HepG2 (cell line): Measurements from ENCODE around the gene CFAP45. TPM values are rescaled to one million over a fixed set of nuclear protein-coding genes. Genes with fewer than 3 reads are reported as not detected.

ENCODE experiments used
- ARNTL ChIP-seq: sonication (generic); formaldehyde crosslinking; IDR thresholded peaks from 2 replicates; pipeline ENCODE4 v1.4.0; 2020; ENCODE audit warnings: mild to moderate bottlenecking, missing genetic modification reagents
- GABPB1 ChIP-seq: IDR thresholded peaks from 2 replicates; pipeline ENCODE4 v1.6.1; 2016; ENCODE audit warnings: mild to moderate bottlenecking, missing genetic modification reagents, moderate library complexity, missing compliant biosample characterization
- HIVEP1 ChIP-seq: sonication (generic); formaldehyde crosslinking; IDR thresholded peaks from 2 replicates; pipeline ENCODE4 v1.4.0; 2020; ENCODE audit warnings: mild to moderate bottlenecking, missing genetic modification reagents
- JUN ChIP-seq: sonication (generic); formaldehyde crosslinking; IDR thresholded peaks from 2 replicates; pipeline ENCODE4 v1.4.0; 2020; ENCODE audit warnings: mild to moderate bottlenecking, missing genetic modification reagents
- JUND ChIP-seq: sonication (generic); formaldehyde crosslinking; IDR thresholded peaks from 2 replicates; pipeline ENCODE4 v1.8.0; 2022; ENCODE audit warnings: mild to moderate bottlenecking, missing genetic modification reagents
- NR2C2 ChIP-seq: sonication (generic); formaldehyde crosslinking; IDR thresholded peaks from 2 replicates; pipeline ENCODE4 v1.4.0; 2020; ENCODE audit warnings: missing genetic modification reagents, mild to moderate bottlenecking, moderate library complexity, borderline replicate concordance
- NR2F6 ChIP-seq, 2 experiments: IDR thresholded peaks; 2 replicates each; pipeline ENCODE4 v1.6.1; 2016; ENCODE audit warnings: antibody characterized with exemption in 1 of 2, mild to moderate bottlenecking in 1 of 2
- POLR2AphosphoS5 ChIP-seq: IDR thresholded peaks from 2 replicates; pipeline ENCODE4 v1.6.1; 2012; ENCODE audit warnings: low read depth, low read length
- RNF2 ChIP-seq: fragments of 450-650 bp; conservative IDR thresholded peaks from 2 replicates; pipeline ENCODE4 v1.6.1; 2016; ENCODE audit warnings: low read depth
- SOX13 ChIP-seq, 3 experiments: fragments of 450-650 bp in 1 of 3; sonication (generic) in 1 of 3; formaldehyde crosslinking in 1 of 3; IDR thresholded peaks in 2 of 3; conservative IDR thresholded peaks in 1 of 3; 2 replicates each; pipeline versions ENCODE4 v1.5.0 to v1.6.1; 2016 to 2020; ENCODE audit warnings: antibody characterized with exemption in 1 of 3, mild to moderate bottlenecking in 1 of 3, missing compliant biosample characterization in 1 of 3, missing genetic modification reagents in 1 of 3, moderate library complexity in 1 of 3
- SOX6 ChIP-seq, 2 experiments: fragments of 450-650 bp in 1 of 2; sonication (generic) in 1 of 2; formaldehyde crosslinking in 1 of 2; IDR thresholded peaks; 2 replicates each; pipeline versions ENCODE4 v1.4.0 to v1.6.1; 2017 to 2020; ENCODE audit warnings: antibody characterized with exemption in 1 of 2, mild to moderate bottlenecking in 1 of 2, missing genetic modification reagents in 1 of 2
- SP5 ChIP-seq: IDR thresholded peaks from 2 replicates; pipeline ENCODE4 v1.6.1; 2016; ENCODE audit warnings: low read depth, borderline replicate concordance
- ZNF430 ChIP-seq: sonication (generic); formaldehyde crosslinking; IDR thresholded peaks from 2 replicates; pipeline ENCODE4 v1.9.0; 2021; ENCODE audit warnings: mild to moderate bottlenecking, missing genetic modification reagents
- ZNF552 ChIP-seq: sonication (generic); formaldehyde crosslinking; IDR thresholded peaks from 2 replicates; pipeline ENCODE4 v1.9.0; 2022; ENCODE audit warnings: missing genetic modification reagents, mild to moderate bottlenecking, borderline replicate concordance
- ZNF605 ChIP-seq: sonication (generic); formaldehyde crosslinking; IDR thresholded peaks from 2 replicates; pipeline ENCODE4 v1.8.0; 2022; ENCODE audit warnings: mild to moderate bottlenecking, missing genetic modification reagents
- ZNF749 ChIP-seq: sonication (generic); formaldehyde crosslinking; IDR thresholded peaks from 2 replicates; pipeline ENCODE4 v1.8.0; 2022; ENCODE audit warnings: mild to moderate bottlenecking, missing genetic modification reagents, moderate library complexity, borderline replicate concordance
- ZNF883 ChIP-seq: sonication (generic); formaldehyde crosslinking; IDR thresholded peaks from 2 replicates; pipeline ENCODE4 v1.5.1; 2020; ENCODE audit warnings: mild to moderate bottlenecking, missing genetic modification reagents; ENCODE audit errors: not compliant biosample characterization
- polyA plus RNA-seq, 8 experiments: library from polyadenylated mRNA; depleted of rRNA in 3 of 8; stranded (reverse) in 7 of 8; unstranded in 1 of 8; fragments of >200 nt; fragmentation: Illumina TruSeq in 4 of 8; extraction: Trizol in 4 of 8; gene quantifications; 2 replicates each; pipeline versions ENCODE4 v1.2.1 to v1.2.3, GENCODE V29; 2011 to 2016; ENCODE audit warnings: low read depth in 4 of 8, missing spikeins in 1 of 8, mixed read lengths in 1 of 8; ENCODE audit not compliant: insufficient read depth in 1 of 8
- total RNA-seq, 5 experiments: library from RNA; depleted of rRNA; stranded (reverse); fragments of >200 nt; fragmentation: Illumina TruSeq; extraction: Trizol; gene quantifications; 2 replicates each; pipeline ENCODE4 v1.2.3, GENCODE V29; 2016; ENCODE audit warnings: low read depth in 1 of 5
- TF ChIP-seq, protein P1 (sequence below): sonication (generic); formaldehyde crosslinking; IDR thresholded peaks from 2 replicates; pipeline ENCODE4 v1.5.1; 2020; ENCODE audit warnings: mild to moderate bottlenecking, missing genetic modification reagents, moderate library complexity
- TF ChIP-seq, protein P2 (sequence below): IDR thresholded peaks from 2 replicates; pipeline ENCODE4 v1.6.1; 2016
- TF ChIP-seq, protein P3 (sequence below): sonication (generic); formaldehyde crosslinking; IDR thresholded peaks from 2 replicates; pipeline ENCODE4 v1.4.0; 2020; ENCODE audit warnings: missing genetic modification reagents

CFAP45 gene
- total and polyA plus RNA-seq, 2 of the 13 experiments (the other 11 are each of a cell fraction or from before 2014, with no cell fraction given): not detected

DNA sequence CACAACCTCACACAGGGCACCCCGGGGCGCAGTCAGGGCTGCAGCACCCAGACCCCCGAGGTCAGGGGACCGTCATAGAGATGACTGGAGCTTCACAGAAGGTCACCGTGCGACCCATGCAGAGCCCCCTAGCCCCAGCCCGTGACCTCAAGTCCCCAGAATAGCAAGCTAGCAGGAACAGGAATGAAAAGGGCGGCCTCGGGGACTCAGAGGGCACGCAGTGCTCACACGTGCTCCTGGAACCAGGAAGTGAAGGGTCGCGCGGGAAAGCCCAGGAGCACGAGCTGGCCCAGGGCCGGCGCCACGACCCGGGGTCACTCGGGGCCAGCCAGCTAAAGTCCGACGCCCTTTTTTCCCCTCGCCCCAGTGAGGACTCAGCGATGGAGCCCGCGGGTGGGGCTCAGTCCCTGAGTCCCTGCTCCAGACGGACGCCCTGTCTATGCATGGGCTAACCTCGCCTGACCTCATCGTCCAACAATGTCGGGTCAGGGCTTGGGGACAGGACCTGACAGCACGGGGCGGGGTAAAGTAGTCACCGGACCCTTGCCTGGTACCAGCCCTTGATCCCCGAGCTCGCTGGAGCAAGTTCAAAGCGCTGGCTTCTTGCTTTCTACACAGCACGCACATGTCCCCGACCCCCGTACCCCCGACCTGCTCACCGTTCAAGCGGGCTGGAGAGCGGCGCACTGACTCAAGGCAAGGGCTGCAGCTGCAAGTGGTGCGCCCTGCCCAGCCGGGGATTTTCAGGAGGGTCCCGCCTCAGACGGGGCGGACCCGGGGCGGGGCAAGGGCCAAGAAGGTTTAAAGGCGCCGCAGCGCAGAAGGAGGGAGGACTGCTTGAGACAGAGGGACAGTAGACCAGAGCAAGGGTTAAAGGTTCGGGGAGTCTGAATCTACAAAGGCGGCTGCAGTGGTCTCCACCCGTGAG, 25.1 kb upstream of the CFAP45 start, which contains the start of gene TAGLN2 (continued):
- TF ChIP-seq, protein P1, sequence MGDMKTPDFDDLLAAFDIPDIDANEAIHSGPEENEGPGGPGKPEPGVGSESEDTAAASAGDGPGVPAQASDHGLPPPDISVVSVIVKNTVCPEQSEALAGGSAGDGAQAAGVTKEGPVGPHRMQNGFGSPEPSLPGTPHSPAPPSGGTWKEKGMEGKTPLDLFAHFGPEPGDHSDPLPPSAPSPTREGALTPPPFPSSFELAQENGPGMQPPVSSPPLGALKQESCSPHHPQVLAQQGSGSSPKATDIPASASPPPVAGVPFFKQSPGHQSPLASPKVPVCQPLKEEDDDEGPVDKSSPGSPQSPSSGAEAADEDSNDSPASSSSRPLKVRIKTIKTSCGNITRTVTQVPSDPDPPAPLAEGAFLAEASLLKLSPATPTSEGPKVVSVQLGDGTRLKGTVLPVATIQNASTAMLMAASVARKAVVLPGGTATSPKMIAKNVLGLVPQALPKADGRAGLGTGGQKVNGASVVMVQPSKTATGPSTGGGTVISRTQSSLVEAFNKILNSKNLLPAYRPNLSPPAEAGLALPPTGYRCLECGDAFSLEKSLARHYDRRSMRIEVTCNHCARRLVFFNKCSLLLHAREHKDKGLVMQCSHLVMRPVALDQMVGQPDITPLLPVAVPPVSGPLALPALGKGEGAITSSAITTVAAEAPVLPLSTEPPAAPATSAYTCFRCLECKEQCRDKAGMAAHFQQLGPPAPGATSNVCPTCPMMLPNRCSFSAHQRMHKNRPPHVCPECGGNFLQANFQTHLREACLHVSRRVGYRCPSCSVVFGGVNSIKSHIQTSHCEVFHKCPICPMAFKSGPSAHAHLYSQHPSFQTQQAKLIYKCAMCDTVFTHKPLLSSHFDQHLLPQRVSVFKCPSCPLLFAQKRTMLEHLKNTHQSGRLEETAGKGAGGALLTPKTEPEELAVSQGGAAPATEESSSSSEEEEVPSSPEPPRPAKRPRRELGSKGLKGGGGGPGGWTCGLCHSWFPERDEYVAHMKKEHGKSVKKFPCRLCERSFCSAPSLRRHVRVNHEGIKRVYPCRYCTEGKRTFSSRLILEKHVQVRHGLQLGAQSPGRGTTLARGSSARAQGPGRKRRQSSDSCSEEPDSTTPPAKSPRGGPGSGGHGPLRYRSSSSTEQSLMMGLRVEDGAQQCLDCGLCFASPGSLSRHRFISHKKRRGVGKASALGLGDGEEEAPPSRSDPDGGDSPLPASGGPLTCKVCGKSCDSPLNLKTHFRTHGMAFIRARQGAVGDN (CRISPR knock-in tag): peak; percentile 90
- TF ChIP-seq NR2F6 (IDR thresholded peaks at IDR 0.05): no peak; the same call in 1 of the 2 replicates
- peak; percentile 67; the same call in 1 of the 2 replicates for TF ChIP-seq NR2F6 (CRISPR knock-in tag; IDR thresholded peaks at IDR 0.05)
- TF ChIP-seq JUN (CRISPR knock-in tag): peak; percentile 68
- TF ChIP-seq SOX13 (IDR thresholded peaks at IDR 0.05): no peak
- TF ChIP-seq SOX13 (CRISPR knock-in tag; conservative IDR thresholded peaks at IDR 0.05 in 1 of 2, IDR thresholded peaks at IDR 0.05 in 1 of 2): peak in 1 of 2 experiments; percentile 16; a peak in 1 of 4 replicates
- 0 out of 2 replicates have a peak, but pooled peaks have one; percentile 27 for TF ChIP-seq HIVEP1 (CRISPR knock-in tag)
- TF ChIP-seq SOX6 (IDR thresholded peaks at IDR 0.05): no peak
- 0 out of 2 replicates have a peak, but pooled peaks have one; percentile 10 for TF ChIP-seq SOX6 (CRISPR knock-in tag; IDR thresholded peaks at IDR 0.05)
- no peak for TF ChIP-seq ZNF552 (CRISPR knock-in tag)
- TF ChIP-seq ZNF430 (CRISPR knock-in tag): no peak; the same call in 1 of the 2 replicates
- peak; percentile 71; the same call in 1 of the 2 replicates for TF ChIP-seq GABPB1 (CRISPR knock-in tag)
- TF ChIP-seq, protein P2, sequence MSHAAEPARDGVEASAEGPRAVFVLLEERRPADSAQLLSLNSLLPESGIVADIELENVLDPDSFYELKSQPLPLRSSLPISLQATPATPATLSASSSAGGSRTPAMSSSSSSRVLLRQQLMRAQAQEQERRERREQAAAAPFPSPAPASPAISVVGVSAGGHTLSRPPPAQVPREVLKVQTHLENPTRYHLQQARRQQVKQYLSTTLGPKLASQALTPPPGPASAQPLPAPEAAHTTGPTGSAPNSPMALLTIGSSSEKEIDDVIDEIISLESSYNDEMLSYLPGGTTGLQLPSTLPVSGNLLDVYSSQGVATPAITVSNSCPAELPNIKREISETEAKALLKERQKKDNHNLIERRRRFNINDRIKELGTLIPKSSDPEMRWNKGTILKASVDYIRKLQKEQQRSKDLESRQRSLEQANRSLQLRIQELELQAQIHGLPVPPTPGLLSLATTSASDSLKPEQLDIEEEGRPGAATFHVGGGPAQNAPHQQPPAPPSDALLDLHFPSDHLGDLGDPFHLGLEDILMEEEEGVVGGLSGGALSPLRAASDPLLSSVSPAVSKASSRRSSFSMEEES (CRISPR knock-in tag): peak; percentile 12; the same call in 1 of the 2 replicates
- no peak for TF ChIP-seq POLR2AphosphoS5
- peak; percentile 24; the same call in 1 of the 2 replicates for TF ChIP-seq NR2C2 (CRISPR knock-in tag)
- no peak for TF ChIP-seq SP5 (CRISPR knock-in tag)
- TF ChIP-seq ZNF883 (CRISPR knock-in tag): no peak
- TF ChIP-seq ARNTL (CRISPR knock-in tag): peak; percentile 37; the same call in 1 of the 2 replicates
- TF ChIP-seq JUND (CRISPR knock-in tag): peak; percentile 71; the same call in 1 of the 2 replicates
- TF ChIP-seq, protein P3, sequence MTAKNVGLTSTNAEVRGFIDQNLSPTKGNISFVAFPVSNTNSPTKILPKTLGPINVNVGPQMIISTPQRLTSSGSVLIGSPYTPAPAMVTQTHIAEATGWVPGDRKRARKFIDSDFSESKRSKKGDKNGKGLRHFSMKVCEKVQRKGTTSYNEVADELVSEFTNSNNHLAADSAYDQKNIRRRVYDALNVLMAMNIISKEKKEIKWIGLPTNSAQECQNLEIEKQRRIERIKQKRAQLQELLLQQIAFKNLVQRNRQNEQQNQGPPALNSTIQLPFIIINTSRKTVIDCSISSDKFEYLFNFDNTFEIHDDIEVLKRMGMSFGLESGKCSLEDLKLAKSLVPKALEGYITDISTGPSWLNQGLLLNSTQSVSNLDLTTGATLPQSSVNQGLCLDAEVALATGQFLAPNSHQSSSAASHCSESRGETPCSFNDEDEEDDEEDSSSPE: peak; percentile 56; the same call in 1 of the 2 replicates
- TF ChIP-seq RNF2: peak; percentile 81
- no peak for TF ChIP-seq ZNF749 (CRISPR knock-in tag)
- 0 out of 2 replicates have a peak, but pooled peaks have one; percentile 57 for TF ChIP-seq ZNF605 (CRISPR knock-in tag)
